ENCODE measurements around the gene WFDC6.

The WFDC6 gene

DNA sequence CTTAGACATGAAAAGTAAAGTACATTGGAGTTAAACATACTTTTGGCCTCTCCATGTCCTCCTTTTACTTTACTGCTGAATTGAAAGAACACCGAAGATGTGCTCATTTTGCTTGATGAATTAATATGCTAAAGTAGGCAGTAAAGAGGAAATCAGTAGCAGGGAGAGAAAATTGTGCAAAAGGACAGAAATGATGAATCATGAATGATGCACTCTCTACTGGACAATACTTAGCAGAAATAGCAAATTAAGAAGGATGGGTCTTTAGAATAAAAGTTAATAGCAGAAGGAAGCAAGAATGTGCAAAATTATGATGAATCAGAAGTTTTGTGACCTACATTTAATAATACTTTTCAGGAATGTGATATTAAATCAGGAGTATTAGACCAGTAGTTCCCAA is 15.5 kb downstream of the WFDC6 start:
- in situ Hi-C loops (cut with HindIII; ENCODE audit: low sequenced_read_pairs) = no loop called here
- TF ChIP-seq, protein P1, sequence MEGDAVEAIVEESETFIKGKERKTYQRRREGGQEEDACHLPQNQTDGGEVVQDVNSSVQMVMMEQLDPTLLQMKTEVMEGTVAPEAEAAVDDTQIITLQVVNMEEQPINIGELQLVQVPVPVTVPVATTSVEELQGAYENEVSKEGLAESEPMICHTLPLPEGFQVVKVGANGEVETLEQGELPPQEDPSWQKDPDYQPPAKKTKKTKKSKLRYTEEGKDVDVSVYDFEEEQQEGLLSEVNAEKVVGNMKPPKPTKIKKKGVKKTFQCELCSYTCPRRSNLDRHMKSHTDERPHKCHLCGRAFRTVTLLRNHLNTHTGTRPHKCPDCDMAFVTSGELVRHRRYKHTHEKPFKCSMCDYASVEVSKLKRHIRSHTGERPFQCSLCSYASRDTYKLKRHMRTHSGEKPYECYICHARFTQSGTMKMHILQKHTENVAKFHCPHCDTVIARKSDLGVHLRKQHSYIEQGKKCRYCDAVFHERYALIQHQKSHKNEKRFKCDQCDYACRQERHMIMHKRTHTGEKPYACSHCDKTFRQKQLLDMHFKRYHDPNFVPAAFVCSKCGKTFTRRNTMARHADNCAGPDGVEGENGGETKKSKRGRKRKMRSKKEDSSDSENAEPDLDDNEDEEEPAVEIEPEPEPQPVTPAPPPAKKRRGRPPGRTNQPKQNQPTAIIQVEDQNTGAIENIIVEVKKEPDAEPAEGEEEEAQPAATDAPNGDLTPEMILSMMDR (IDR thresholded peaks at IDR 0.05; ENCODE audit: low read depth, low read length) = no peak
- DNase-seq (ENCODE audit: low read depth, low spot score) = no peak
- H3K4me3 ChIP-seq (ENCODE audit: low read depth, low read length) = no peak overlapping the region

DNA sequence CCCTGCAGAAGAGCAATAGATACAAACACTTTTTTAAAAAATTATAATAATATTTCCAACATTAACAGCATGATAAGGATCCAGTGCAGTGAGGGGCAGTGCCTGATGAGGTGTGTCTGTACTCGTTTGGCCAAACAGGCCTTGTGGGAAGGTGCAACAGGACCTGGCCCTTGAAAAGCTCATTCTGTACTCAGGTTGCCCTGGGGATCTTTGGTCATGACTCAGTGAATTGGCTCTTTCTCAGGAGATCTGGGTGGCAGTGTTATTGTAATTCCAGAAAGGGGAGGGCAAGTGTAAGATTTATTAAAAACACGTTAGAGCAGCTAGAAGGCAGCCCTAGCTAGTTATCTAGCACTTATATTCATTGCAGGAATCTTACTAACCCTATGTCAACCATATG is 21.0 kb downstream of the WFDC6 start:
- in situ Hi-C loops (cut with HindIII; ENCODE audit: low sequenced_read_pairs) = no loop called here
- TF ChIP-seq, protein P1 (IDR thresholded peaks at IDR 0.05; ENCODE audit: low read depth, low read length) = no peak
- no peak overlapping the region for H3K4me3 ChIP-seq (ENCODE audit: low read depth, low read length)
- no peak for DNase-seq (ENCODE audit: low read depth, low spot score)

DNA sequence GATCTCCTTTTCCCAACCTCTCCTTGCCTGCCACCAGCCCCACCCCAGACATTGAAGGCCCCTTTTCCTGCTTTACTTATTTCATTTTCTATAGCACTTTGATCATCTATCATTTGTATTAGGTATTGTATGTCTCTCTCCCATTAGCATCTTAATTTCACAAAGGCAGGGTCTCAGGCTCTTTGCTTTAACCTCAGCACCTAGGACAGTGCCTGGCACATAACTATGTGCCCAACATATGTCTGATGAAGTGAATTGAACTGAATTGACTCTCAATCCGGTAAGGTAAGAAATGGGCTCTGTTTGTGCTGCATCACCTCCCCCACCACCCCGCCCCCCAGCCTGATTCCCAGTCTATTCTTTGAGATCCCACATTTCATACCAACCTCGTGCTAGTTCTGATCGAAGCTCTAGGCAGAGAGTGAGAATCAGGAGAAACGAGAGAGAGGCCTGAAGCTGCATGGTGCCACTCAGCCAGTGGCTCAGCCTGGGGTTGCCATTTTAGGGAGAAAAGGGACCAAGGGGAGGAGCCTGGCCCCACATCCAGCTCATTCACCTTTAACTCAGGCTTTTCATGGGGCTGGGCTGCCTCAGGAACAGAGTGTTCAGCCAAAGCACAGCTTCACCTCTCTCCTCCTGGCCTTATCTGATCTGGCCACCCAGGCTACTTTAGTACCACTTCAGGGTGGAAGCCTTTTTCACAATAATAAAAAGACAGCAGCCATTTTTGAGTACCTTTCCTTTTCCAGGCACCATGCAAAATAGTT is 24.0 kb downstream of the WFDC6 start, which contains the start of gene SPINT3:
TSS of gene SPINT3 (minus strand) at position 476 of the 767 bp plus-strand sequence. CDS start at position 462, 14 bp downstream.
- no peak within 1 kb of the TSS for H3K4me3 ChIP-seq (ENCODE audit: low read depth, low read length)
- in situ Hi-C loops (cut with HindIII; ENCODE audit: low sequenced_read_pairs) = no loop called here
- TF ChIP-seq, protein P1 (IDR thresholded peaks at IDR 0.05; ENCODE audit: low read depth, low read length) = no peak
- no peak for DNase-seq (ENCODE audit: low read depth, low spot score)

DNA sequence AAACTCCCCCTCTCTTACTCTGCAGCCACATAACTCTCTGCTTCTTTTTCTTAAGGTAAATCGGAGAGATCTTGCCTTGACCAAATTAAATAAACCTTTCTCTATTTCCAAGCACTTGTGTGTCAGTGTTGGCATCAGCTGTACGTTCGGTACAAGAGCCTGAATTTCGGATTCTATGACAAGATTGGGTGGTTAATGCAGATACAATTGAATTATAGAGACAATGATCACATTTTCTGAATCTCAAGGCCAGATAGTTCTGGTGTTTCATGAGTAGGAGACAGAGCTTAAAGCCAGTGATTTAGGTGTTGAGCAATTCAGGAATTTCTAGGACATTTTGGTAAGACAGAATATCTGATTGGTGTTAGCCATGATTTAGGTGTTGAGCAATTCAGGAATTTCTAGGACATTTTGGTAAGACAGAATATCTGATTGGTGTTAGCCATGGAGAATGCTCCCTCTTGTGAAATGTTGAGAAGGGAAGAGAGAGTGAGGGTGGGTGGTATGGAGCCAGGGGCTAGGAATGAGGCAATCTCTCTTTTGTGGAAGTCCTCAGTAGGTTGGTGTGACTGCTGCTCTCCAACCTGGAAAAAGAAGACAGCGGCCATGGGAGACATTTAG is 28.9 kb downstream of the WFDC6 start:
- TF ChIP-seq, protein P1 (IDR thresholded peaks at IDR 0.05; ENCODE audit: low read depth, low read length) = no peak
- no peak overlapping the region for H3K4me3 ChIP-seq (ENCODE audit: low read depth, low read length)
- DNase-seq (ENCODE audit: low read depth, low spot score) = no peak
- in situ Hi-C loops (cut with HindIII; ENCODE audit: low sequenced_read_pairs) = no loop called here

GRCh38 chr20:45509091-45509490 is 30.2 kb downstream of the WFDC6 start:
- in situ Hi-C loops (cut with HindIII; ENCODE audit: low sequenced_read_pairs) = no loop called here
- no peak overlapping the region for H3K4me3 ChIP-seq (ENCODE audit: low read depth, low read length)
- TF ChIP-seq, protein P1 (IDR thresholded peaks at IDR 0.05; ENCODE audit: low read depth, low read length) = no peak
- no peak for DNase-seq (ENCODE audit: low read depth, low spot score)

DNA sequence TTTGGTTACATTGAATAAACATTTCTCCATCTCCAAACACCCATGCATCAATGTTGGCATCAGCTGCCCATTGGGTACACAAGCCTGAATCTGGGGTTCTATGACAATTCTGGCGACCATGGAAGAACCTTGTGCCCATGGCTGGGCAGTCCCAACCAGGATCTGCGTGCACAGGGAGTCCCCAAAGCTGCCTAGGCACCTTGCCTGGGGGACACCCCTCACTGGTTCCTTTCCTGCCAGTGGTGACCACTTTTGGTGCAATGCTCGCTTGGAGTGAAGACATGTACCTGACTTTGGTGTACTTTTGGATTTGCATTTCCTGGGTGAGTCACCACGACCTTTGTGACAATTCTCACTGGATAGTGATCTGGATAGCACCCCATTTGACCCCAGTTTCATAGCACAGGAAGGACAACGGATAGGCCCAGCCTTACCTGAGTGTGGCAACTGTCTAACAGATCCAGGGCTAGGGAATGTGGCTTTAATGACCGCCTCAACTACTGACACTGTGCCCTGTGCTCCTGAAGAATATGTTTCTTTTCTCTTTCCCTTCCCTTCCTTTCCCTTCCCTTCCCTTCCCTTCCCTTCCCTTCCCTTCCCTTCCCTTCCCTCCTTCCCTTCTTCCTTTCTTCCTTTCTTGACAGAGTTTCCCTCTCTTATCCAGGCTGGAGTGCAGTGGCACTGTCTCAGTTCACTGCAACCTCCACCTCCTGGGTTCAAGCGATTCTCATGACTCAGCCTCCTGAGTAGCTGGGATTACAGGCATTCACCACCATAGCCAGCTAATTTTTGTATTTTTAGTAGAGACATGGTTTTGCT is 31.0 kb downstream of the WFDC6 start:
- DNase-seq (ENCODE audit: low read depth, low spot score) = no peak
- TF ChIP-seq, protein P1 (IDR thresholded peaks at IDR 0.05; ENCODE audit: low read depth, low read length) = no peak
- in situ Hi-C loops (cut with HindIII; ENCODE audit: low sequenced_read_pairs) = no loop called here
- no peak overlapping the region for H3K4me3 ChIP-seq (ENCODE audit: low read depth, low read length)
